GM10266 (cell line): ENCODE measurements around the gene NOG.

Experiments used
- DNase-seq: peaks from one replicate; pipeline ENCODE4 v3.0.0; 2012; ENCODE audit errors: extremely low spot score
- CTCF ChIP-seq: IDR thresholded peaks from 2 replicates; pipeline ENCODE4 v1.5.1; 2012; ENCODE audit warnings: mild to moderate bottlenecking, low read depth; ENCODE audit not compliant: control insufficient read depth, insufficient read depth; ENCODE audit errors: missing control alignments

The NOG gene

DNA sequence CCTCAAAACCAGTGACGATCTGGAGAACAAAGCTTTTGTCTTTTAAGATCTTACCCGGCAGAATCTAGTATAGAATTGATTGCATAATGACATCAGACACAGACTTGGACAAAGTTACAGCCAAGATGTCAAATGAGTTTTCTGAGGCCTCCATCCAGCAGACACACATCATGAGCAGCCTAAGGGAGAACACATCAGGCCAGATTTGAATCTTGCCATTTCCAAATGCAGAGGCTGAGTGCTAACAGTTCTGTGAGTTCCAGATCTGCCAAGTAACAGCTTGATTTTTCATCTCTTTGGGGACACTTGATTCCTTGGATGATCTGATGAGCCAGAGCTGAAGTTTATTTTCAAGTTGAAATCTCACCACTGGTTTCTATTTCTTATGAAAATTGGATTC is 21.0 kb downstream of the NOG start:
- DNase-seq = no peak
- TF ChIP-seq CTCF = no peak

DNA sequence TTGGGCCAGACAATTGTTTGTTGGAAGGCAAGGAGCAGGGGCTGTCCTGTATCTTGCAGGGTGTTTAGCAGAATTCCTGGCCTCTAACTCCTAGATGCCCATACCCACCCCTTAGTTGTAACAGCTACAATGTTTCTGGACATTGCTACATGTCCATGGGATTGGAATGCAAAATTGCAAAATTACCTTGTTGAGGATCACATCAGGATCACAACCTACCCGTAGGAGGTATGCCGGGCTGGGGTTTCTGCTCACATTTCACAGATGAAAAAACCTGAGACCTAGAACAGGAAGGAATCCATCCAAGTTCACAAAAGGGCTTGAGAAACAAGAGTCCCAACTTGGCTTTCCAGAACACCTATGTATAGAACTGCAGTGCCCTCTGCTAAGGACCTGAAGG is 22.7 kb downstream of the NOG start:
- DNase-seq = no peak
- no peak for TF ChIP-seq CTCF

- no peak for DNase-seq
- no peak for TF ChIP-seq CTCF
Observed at GRCh38 chr17:56623383-56623782, 29.9 kb downstream of the NOG start.

DNA sequence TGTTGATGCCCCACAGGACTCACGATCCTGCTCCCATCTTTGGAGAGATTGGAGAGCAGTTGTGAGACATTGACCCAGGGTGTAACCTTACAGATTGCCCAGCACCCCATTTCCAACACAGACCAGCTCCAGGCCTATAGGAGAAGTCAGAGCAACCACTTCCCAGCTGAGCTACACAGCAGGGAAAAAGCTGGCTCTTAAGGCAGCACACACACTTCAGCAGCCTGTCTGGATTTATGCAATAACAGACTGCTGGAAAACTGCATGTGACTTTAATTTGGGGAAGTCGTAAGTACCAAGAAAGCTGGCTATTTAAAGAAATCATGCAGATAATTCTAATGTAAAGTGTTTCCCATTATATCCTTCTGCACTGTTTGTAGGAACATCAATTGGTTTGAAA is 30.8 kb downstream of the NOG start:
- no peak for TF ChIP-seq CTCF
- no peak for DNase-seq

DNA sequence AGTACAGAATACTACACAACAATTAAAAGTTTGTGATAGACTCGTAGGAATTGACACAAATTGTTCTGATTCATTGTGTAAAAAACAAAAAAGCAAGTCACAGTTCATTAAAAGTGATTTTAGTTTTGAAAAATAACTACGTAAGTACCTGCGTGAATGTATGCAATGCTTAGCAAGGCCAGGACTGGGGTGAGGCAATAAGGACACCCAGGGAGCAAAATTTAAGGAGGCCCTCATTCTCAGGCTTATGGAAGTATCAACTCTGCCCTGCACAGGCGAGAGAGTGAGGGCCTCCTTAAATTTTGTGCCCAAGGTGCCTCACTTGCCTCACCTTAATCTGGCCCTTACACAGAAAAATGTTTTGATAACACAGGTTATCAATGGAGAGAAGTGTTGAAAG is 31.4 kb downstream of the NOG start:
- DNase-seq = no peak
- no peak for TF ChIP-seq CTCF

DNA sequence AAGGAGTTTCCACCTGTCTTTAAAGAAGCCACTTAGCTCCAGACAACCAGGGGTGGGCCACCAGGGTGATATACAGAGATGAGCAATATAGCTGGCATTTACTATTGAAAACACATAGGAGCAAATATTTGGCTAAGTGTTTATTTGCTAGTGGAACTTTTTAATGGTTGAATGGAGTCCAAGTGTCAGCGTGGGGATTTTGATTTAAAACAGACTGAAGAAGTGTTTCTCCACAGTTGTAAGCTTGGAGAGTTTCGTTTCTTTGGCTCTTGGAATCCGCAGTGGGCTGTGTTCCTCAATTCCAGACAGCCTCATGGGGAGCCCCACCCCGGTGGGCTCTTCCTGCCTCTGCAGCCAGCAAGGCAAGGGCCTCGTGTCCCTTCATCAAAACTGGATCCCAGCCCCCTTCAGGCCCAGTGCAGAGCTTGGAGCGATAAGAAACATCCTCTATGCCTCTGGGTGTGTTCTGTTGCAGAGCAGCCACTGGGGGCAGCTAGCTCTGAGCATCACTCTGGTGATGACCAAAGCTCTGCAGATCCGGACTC is 36.1 kb downstream of the NOG start:
- DNase-seq = no peak
- TF ChIP-seq CTCF = no peak

GRCh38 chr17:56630202-56630601 is 36.7 kb downstream of the NOG start:
- no peak for TF ChIP-seq CTCF

More at GRCh38 chr17:56630202-56630601, 36.7 kb downstream of the NOG start:
- no peak for DNase-seq
